ENCODE measurements around the gene FLCN.

FLCN gene

GRCh38 chr17:17167356-17167755 lies 69.6 kb downstream of the FLCN start:
- no peak for DNase-seq (ENCODE audit: low read depth in 3 of 3)

DNA sequence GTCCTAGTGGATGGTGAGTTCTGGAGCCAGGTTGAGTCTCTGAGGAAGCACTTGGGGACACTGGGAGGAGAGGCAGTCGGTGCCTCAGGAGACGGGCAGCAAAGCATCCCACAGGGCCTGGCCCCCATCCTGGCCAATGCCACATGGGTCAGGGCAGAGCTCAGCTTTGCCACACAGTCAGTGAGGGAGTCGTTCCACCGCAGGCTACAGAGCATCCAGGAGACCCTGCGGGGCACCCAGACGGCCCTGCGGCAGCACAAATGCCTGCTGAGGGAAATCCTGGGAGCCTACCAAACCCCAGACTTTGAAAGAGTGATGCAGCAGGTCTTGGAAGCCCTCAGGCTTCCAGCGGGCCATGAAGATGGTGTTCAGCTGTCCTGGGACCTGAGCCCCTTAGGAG lies 70.5 kb downstream of the FLCN start:
- no peak for DNase-seq (ENCODE audit: low read depth in 3 of 3)

GRCh38 chr17:17165666-17166308 lies 71.2 kb downstream of the FLCN start:
- no peak for DNase-seq (ENCODE audit: low read depth in 3 of 3)

DNA sequence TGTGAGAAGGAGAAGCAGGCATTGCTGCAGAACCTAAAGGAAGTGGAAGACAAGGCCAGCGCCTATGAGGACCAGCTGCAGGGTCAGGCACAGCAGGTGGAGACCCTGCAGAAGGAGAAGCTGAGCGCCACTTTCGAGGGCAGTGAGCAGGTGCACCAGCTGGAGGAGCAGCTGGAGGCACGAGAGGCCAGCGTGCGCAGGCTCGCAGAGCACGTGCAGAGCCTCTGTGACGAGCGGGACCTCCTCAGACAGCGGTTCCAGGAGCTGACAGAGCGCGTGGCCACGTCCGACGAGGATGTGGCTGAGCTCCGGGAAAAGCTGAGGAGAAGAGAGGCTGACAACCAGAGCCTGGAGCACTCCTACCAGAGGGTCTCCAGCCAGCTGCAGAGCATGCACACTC lies 72.3 kb downstream of the FLCN start:
- DNase-seq (ENCODE audit: low read depth in 3 of 3) = no peak

- DNase-seq (ENCODE audit: low read depth in 3 of 3) = no peak
Measured at GRCh38 chr17:17164156-17164555, 72.8 kb downstream of the FLCN start.
